Activated CD4-positive, alpha-beta T cell treated with anti-CD3 and anti-CD28 coated beads, Interleukin-2, amount 50 U/mL, for 4 hours (primary cell): ENCODE data around the gene ZNF219.

Experiments used
- DNase-seq, 2 experiments: peaks; one replicate each; pipeline ENCODE4 v3.0.0-alpha.2; 2020

ZNF219 gene

DNA sequence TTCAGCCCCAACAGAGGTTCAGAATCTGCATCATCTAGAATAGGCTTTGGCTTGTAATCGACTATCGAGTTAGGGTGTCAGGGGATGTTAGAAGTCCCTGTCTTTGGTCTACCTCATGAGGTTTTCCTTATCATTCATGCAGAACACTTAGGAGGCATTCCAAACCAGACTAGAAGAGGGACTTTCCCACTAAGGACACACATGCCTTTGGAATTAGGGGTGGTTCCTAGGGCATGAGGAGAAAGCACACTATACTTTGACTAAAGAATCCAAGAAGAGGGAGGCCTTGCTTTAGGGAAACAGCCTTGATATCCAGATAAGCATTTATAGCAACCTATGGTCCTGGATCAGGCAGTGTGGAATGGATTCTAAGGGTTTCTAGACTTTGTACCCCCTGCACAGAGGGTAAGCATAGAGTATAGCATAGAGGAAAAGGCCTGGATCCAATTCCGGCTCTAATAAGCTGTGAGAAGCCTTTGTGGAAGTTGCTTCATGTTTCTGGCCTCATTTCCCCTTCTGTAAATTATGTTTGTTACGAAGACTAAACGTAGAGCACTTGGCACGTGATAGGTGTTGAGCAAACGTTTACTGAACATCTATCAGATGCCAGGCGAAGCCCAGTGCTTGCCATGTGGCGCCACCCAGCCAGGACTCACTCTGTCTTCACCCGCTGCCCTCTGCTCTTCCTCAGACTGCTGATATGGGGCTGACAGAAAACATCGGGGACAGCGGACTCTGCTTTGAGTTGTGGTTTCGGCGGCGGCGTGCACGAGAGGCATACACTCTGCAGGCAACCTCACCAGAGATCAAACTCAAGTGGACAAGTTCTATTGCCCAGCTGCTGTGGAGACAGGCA, 13.2 kb downstream of the ZNF219 start:
- DNase-seq, result no peak

- no peak for DNase-seq
These were observed 14.1 kb downstream of the ZNF219 start for GRCh38 chr14:21084396-21084795.

GRCh38 chr14:21083565-21084325, 14.7 kb downstream of the ZNF219 start:
- no peak for DNase-seq

GRCh38 chr14:21081521-21082142, 16.8 kb downstream of the ZNF219 start:
- no peak for DNase-seq

- no peak for DNase-seq
These were observed 19.7 kb downstream of the ZNF219 start for GRCh38 chr14:21078726-21079125.

DNA sequence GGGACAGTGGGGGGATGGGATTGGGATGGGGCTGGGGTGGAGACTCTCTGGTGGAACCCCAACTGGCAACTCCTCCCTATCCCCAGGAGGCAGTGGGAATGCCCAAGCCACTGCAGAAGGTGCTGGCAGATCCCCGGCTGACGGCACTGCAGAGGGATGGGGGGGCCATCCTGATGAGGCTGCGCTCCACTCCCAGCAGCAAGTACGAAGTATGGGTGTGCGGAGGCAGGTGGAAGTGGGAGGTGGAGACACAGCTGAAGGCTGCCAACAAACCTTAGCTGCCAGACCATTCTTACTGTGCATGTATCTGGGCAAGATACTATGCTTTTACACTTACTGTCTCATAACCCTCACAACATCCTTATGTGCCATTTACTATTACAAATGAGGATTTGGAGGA, 20.2 kb downstream of the ZNF219 start:
- DNase-seq, result no peak

DNA sequence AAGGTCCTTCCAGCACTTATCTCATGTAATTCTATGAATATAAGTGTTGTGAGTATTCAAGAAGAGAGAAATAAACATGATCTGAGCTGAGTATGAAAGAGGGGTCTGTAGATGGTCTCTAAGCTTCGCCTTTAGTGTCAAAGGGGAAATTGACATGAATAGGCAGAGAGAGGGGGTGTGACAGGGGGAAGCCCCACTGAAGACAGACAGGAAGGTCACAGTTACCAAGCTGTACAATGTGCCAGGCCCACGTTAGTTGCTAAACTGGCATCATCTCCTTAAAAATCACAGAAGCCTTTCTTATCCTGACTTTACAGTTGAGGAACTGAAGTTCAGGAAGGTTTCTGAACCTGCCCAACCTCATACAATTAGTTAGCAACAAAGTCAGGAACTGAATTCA, 20.8 kb downstream of the ZNF219 start:
- no peak for DNase-seq

DNA sequence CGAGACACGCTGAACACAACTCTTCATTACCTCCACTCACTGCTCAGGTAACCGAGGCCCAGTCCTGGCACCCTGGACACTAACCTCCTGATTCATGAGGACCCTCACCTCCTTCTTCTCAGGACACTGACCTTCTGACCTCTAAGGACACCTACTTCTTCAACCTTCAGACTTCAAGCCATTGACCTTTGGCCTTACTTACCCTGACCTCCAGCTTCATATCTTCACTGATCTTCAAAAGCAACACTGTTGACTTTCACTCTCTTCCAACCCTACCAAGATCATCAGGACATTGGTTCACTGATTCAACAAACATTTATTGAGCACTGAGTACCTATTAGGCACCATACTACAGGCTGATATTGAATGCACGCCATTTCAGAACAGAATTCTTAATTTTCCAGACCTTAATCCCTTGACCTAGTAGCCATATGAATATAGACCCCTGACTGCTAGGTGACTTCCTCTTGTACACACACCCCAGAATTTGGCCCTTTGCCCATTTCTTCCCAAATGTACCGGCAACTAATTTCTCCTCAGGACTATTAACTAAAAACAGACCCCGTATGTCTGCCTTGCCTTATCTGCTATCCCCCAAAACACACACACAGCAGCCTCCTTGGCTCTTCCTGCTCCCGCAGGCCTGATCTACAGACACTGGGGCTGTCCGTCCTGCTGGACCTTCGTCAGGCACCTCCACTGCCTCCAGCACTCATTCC, 22.6 kb downstream of the ZNF219 start:
- DNase-seq, result no peak

DNA sequence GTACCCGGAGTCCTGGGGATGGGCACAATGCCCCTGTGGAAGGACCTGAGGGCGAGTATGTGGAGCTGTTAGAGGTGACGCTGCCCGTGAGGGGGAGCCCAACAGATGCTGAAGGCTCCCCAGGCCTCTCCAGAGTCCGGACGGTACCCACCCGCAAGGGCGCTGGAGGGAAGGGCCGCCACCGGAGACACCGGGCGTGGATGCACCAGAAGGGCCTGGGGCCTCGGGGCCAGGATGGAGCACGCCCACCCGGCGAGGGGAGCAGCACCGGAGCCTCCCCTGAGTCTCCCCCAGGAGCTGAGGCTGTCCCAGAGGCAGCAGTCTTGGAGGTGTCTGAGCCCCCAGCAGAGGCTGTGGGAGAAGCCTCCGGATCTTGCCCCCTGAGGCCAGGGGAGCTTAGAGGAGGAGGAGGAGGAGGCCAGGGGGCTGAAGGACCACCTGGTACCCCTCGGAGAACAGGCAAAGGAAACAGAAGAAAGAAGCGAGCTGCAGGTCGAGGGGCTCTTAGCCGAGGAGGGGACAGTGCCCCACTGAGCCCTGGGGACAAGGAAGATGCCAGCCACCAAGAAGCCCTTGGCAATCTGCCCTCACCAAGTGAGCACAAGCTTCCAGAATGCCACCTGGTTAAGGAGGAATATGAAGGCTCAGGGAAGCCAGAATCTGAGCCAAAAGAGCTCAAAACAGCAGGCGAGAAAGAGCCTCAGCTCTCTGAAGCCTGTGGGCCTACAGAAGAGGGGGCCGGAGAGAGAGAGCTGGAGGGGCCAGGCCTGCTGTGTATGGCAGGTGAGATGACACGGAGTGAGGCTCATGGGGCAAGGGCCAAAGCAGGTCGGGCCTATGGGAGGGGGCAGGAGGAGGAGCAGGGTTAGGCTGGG, 23.8 kb downstream of the ZNF219 start:
- no peak for DNase-seq

DNA sequence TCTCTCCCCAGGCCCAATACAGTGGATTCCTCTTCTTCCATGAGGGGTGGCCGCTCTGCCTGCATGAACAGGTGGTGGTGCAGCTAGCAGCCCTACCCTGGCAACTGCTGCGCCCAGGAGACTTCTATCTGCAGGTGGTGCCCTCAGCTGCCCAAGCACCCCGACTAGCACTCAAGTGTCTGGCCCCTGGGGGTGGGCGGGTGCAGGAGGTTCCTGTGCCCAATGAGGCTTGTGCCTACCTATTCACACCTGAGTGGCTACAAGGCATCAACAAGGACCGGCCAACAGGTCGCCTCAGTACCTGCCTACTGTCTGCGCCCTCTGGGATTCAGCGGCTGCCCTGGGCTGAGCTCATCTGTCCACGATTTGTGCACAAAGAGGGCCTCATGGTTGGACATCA, 24.5 kb downstream of the ZNF219 start:
- DNase-seq, result no peak

- no peak for DNase-seq
These were observed 25.6 kb downstream of the ZNF219 start for GRCh38 chr14:21072781-21073339.

GRCh38 chr14:21072031-21072473, 26.4 kb downstream of the ZNF219 start:
- DNase-seq, result no peak

DNA sequence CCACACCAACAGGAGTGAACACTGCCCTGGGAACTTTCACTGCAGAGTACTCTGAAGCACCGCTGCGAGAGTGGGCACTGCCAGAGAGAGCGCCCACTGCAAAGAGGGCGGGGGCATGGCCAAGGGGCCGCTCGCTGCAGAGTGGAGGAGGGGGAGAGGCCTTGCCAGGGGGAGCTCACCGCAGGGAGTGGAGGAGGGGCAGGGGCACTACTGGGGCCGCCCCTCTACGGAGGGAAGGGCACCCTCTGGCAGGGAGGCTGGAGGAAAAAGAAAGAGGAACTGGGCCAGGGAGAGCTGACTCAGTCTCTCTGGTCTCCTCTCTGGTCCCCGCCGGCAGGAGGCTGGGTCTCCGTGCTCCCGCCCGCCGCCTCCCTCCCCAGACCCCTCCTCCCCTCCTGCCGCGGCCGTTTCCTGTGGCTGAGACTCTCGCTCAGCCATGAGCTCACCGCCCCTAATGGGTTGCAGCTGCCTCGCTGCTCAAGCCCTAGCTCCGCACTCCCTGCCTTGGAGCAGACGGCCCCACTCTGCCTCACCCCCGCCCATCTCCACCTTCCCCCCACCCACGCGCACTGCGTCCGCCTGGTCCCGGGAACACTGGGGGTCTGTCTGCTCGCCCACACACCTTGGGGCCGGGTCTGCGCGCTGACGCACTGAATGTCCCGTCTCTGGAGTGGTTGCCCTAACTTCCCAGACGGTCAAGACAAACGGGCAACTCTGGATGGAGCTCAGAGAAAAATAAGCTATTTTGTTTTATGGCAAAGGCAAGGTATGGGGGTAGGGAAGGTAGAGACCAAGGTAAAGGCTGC, 27.0 kb downstream of the ZNF219 start:
- DNase-seq, result peak in 1 of 2 experiments; percentile 9

- DNase-seq, result no peak
These were observed 27.7 kb downstream of the ZNF219 start for GRCh38 chr14:21070610-21071224.

GRCh38 chr14:21070083-21070609, 28.3 kb downstream of the ZNF219 start, which contains the start of gene ARHGEF40:
ARHGEF40 (plus strand) TSS chr14:21070304; CDS start chr14:21070397, 93 bp downstream.
- DNase-seq, result peak in 1 of 2 experiments; percentile 6

DNA sequence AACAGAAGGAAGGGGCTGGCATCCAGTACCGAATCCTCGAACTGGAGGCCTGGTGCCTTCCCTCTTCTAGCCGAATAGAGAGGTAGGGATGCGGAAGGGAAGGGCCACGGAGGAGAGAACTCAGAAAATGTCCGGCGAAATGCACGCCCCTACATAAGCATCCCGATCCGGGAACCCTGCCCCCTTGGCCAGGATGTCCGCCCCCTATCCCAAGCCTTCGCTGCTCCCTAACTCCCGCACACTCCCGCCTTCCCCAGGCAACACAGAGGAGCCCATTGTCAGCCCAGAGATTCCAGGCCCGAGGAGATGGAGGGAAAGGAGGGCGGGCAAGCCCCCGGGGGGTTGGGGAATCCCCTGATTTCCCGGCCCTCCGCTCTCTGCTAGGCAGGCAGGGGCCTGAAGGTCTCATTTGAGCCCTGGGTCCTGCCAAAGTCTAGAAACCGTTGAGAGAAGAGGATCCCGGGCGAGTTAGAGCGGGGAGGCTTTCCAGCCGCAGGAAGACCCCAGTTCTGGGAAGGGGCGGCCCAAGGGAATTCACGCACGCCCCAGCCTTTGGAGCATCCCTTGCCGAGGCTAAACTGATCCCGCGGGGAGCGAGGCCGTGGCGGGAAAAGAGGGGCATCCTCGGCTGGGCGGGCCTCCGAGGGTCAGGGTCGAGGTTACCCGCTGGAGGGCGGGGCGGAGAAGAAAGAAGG, 28.9 kb downstream of the ZNF219 start:
- no peak for DNase-seq

DNA sequence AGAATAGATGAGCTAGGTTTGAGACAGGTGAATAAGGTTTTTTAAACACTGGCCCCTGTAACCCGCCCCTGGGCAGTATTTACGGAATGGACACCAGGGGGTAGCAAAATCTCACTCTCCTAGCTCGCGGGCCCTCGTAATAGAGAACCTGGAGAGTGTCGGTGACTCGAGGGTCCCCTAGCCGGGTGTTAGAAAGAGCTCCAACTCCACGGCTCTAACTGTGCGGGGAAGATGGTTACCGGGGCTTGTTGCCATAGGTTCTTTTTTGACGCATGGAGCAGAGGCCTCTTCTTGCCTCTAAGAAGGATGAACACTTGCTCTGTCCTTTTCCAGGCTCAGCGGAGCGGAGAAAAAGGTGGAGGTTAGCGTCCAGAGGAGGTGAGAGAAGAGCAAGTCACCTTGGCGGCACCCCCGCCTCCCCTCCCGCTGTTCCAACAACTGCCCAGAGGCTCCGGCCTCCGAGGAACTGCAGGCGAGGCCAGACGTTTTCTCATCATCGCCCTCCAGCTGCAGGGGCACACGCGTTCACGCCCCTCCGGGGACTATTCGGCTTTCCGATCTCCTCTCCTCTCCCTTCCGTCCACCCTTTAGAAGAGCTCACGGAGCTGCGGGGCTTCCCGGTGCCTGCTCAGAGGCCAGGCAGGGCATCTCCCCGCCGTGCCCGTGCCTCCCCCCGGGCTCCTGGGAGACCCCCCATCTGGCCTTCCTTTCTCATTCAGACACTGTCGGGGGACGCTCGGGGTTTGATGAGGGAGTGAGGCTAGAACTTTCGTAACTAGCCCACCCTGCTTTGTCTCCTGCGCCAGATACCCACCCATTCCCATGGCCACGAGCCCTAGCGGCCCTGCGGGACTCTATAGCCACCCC, 29.7 kb downstream of the ZNF219 start:
- peak; percentile 36 to 47 for DNase-seq

- no peak for DNase-seq
These were observed 31.5 kb downstream of the ZNF219 start for GRCh38 chr14:21066882-21067502.
